Activated CD8-positive, alpha-beta T cell treated with anti-CD3 and anti-CD28 coated beads for 36 hours (primary cell): ENCODE measurements around the gene CNRIP1. TPM values are rescaled to one million over a fixed set of nuclear protein-coding genes. Genes with fewer than 3 reads are reported as not detected.
"Not testable (repeated sequence)": the region's sequence is repeated elsewhere in the genome, so short reads cannot be mapped to it uniquely, and the experiment has no call there.

ENCODE experiments used
- ATAC-seq: fragments of 200-7000 bp; cut with Tn5 transposase; one replicate; pipeline ENCODE4 v1.10.0; 2021; ENCODE audit warnings: mild to moderate bottlenecking, moderate library complexity
- CTCF ChIA-PET: fragments of 350-600 bp; sonication (Branson Sonifier 250); formaldehyde crosslinking; loops from one replicate; lab custom pipeline; 2021; ENCODE audit warnings: antibody characterized with exemption; lab: Charles Lee
- POLR2A ChIA-PET: fragments of 350-600 bp; sonication (Branson Sonifier 250); formaldehyde crosslinking; loops from one replicate; lab custom pipeline; 2021; ENCODE audit warnings: antibody characterized with exemption; lab: Charles Lee
- DNase-seq: peaks from one replicate; pipeline ENCODE4 v3.0.0-alpha.2; 2020
- H3K27ac Mint-ChIP-seq: one replicate; pipeline ENCODE4 v1.8.0; 2021; ENCODE audit warnings: mild to moderate bottlenecking, mixed read lengths
- H3K27me3 Mint-ChIP-seq: one replicate; pipeline ENCODE4 v1.8.0; 2021; ENCODE audit warnings: mixed read lengths
- H3K36me3 Mint-ChIP-seq: one replicate; pipeline ENCODE4 v1.8.0; 2021; ENCODE audit warnings: low read depth, mixed read lengths
- H3K4me1 Mint-ChIP-seq: one replicate; pipeline ENCODE4 v1.8.0; 2021; ENCODE audit warnings: low read depth, mixed read lengths
- H3K4me3 Mint-ChIP-seq: one replicate; pipeline ENCODE4 v1.8.0; 2021; ENCODE audit warnings: mild to moderate bottlenecking, moderate library complexity, mixed read lengths
- H3K9me3 Mint-ChIP-seq: one replicate; pipeline ENCODE4 v1.8.0; 2021; ENCODE audit warnings: mixed read lengths
- intact Hi-C: fragments of 100-400 bp; cut with micrococcal nuclease; formaldehyde crosslinking; loops from one replicate; pipeline ENCODE4 v1.10.0; 2022
- total RNA-seq, 2 experiments: library from RNA; stranded (reverse); gene quantifications; one replicate each; pipeline ENCODE4 v1.2.3, GENCODE V29; 2021
- TF ChIP-seq, protein P1 (sequence below): fragments of 200-600 bp; IDR thresholded peaks from one replicate; pipeline ENCODE4 v1.8.0; 2022; ENCODE audit warnings: antibody characterized with exemption, mild to moderate bottlenecking

The CNRIP1 gene
- total RNA-seq, 2 experiments from 2014 or later: not detected

DNA sequence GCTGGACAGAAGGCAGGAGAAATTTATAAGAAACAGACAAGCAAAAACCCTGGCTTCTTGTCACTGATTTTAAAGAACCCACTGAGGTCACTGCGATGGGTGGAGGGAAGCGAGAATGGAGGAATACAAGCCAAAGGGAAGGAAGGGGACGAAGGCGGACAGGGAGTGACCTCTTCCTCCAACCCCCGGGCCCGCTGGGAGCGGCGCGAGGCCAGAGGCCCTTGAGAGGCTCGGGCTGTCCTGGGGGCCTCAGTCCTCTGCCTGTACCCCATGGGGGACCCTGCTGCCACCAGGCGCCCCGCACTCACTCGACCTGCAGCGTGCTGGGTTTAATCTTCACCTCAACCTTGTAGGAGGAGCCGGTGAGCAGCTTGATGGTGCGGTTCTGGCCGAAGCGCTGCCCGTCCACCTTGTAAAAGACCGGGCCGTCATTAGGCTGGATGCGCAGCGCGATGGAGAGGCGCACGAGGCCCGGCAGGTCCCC, 793 bp downstream of the CNRIP1 start:
- DNase-seq: no peak
- H3K9me3 Mint-ChIP-seq: peaks cover under 1% of the 10 kb centered on the region
- H3K27ac Mint-ChIP-seq: no peak overlapping the region
- intact Hi-C loops: no loop called here
- H3K36me3 Mint-ChIP-seq: no peaks in the 10 kb centered on the region
- no peak for ATAC-seq
- TF ChIP-seq, protein P1, sequence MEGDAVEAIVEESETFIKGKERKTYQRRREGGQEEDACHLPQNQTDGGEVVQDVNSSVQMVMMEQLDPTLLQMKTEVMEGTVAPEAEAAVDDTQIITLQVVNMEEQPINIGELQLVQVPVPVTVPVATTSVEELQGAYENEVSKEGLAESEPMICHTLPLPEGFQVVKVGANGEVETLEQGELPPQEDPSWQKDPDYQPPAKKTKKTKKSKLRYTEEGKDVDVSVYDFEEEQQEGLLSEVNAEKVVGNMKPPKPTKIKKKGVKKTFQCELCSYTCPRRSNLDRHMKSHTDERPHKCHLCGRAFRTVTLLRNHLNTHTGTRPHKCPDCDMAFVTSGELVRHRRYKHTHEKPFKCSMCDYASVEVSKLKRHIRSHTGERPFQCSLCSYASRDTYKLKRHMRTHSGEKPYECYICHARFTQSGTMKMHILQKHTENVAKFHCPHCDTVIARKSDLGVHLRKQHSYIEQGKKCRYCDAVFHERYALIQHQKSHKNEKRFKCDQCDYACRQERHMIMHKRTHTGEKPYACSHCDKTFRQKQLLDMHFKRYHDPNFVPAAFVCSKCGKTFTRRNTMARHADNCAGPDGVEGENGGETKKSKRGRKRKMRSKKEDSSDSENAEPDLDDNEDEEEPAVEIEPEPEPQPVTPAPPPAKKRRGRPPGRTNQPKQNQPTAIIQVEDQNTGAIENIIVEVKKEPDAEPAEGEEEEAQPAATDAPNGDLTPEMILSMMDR: no peak
- CTCF ChIA-PET: interaction anchor here (0.8 to 2.0 kb wide), 2 partner anchors 123 to 197 kb away, joined by 3 to 5 read pairs; no protein-coding TSS in a partner anchor
- H3K27me3 Mint-ChIP-seq: peaks cover 50% of the 10 kb centered on the region
- peak overlapping the region; percentile 39 for H3K4me3 Mint-ChIP-seq
- H3K4me1 Mint-ChIP-seq: peaks cover 8% of the 10 kb centered on the region
- POLR2A ChIA-PET: no interaction called here

DNA sequence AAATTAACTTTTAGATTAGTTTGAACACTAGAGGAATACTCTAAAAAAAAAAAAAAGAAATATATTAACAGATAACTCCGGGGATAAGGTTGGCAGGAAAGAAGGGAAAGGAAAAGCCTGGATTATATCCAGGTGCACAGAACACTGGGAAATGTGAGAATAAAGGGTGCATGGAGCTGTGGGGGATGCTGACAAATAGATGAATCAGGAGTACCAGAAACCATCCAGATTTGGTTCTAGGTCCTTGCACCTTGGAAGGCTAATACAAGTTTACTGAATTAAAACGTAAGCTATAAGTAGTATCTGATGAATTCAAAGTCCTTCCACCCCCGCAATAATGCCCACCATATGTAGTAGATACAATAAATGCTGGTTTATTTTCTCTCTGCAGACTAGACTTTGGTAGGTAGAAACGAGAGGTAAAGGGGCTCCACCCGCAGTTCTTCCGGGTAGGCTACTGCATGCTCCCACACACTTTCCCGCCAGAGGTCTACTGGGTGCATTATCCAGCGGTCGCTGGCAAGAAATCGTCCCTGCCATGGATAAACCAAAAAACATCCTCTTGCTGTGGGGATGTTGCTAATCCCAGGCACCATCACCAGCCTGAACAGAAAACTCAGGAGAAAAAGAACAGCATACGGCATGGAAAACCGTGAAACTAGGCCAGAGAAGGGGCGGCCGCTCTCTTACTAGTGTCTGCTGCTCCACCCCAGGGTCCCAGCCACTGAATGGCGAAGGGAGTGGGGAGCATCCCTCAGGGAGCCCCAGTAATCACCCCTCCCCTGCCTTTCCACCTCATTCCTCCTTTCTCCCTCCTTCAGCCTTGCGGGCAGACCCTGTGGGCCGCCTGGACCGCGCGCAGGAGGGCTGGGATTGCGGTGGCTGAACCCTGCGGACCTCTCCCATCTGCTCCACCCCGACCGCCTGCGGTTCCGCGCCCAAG, 1.5 kb downstream of the CNRIP1 start:
- Mint-ChIP-seq H3K9me3 (peaks cover 2% of the 10 kb centered on the region), H3K27ac (no peak overlapping the region), H3K36me3 (no peaks in the 10 kb centered on the region), H3K4me1 (peaks cover 8% of the 10 kb centered on the region), H3K27me3 (peaks cover 48% of the 10 kb centered on the region), H3K4me3 (peak overlapping the region; percentile 39)
- ATAC-seq (no peak), DNase-seq (no peak)
- intact Hi-C loops: no loop called here
- POLR2A ChIA-PET: interaction anchor here (0.8 to 1.2 kb wide), 2 partner anchors 20 to 28 kb away, joined by 3 read pairs; no protein-coding TSS in a partner anchor
- TF ChIP-seq, protein P1: no peak
- CTCF ChIA-PET: no interaction called here

DNA sequence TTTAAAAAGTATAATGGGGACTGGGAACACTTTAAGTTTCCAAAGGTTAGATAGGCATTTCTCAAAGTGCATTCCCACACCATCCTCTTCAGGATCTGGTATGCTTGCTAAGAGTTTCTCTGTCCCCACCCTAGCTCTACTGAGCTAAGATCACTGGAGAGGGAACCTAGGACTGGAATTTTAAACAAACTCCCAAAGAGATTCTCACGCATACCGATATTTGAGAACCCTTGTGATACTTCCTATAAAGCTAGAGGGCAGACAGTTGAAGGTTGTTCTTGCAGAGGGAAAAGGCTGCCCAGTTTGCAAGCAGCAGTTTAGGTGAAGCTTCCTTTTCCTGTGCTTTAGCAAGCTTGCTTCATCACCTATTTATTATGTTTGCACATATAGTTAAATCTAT, 3.6 kb downstream of the CNRIP1 start:
- ChIA-PET CTCF (interaction anchor here (0.9 kb wide), 1 partner anchor 27 kb away, joined by 4 read pairs; no protein-coding TSS in a partner anchor), POLR2A (no interaction called here)
- peaks cover 8% of the 10 kb centered on the region for H3K4me1 Mint-ChIP-seq
- intact Hi-C loops: no loop called here
- no peak for ATAC-seq
- H3K9me3 Mint-ChIP-seq: peaks cover 2% of the 10 kb centered on the region
- TF ChIP-seq, protein P1: no peak
- no peaks in the 10 kb centered on the region for H3K36me3 Mint-ChIP-seq
- no peak overlapping the region for H3K27ac Mint-ChIP-seq
- H3K4me3 Mint-ChIP-seq: no peak overlapping the region
- DNase-seq: no peak
- peaks cover 38% of the 10 kb centered on the region for H3K27me3 Mint-ChIP-seq

DNA sequence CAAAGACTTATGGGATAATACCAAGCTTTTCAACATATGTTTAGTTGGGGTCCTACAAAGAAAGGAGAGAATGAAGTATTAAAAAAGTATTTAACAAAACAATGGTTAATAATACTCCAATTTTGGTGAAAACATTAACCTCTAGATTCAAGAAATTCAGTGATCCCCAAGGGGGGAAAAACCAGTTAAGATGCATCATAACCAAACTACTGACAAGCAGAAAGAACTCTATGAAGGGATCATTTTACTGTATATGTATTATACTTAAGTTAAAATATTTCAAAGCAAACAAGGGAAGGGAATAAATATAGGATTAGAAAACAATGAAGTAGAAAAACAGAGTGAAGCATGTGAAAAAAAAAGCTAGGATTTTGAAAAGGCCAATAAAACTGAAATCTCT, 8.7 kb downstream of the CNRIP1 start:
- H3K27me3 Mint-ChIP-seq: peaks cover 7% of the 10 kb centered on the region
- no peaks in the 10 kb centered on the region for H3K4me1 Mint-ChIP-seq
- DNase-seq: no peak
- H3K4me3 Mint-ChIP-seq: no peak overlapping the region
- POLR2A ChIA-PET: no interaction called here
- H3K36me3 Mint-ChIP-seq: no peaks in the 10 kb centered on the region
- ATAC-seq: no peak
- intact Hi-C loops: no loop called here
- CTCF ChIA-PET: interaction anchor here (2.8 kb wide), 1 partner anchor 18 kb away, joined by 9 read pairs; no protein-coding TSS in a partner anchor
- TF ChIP-seq, protein P1: no peak
- peaks cover 2% of the 10 kb centered on the region for H3K9me3 Mint-ChIP-seq
- H3K27ac Mint-ChIP-seq: no peak overlapping the region

DNA sequence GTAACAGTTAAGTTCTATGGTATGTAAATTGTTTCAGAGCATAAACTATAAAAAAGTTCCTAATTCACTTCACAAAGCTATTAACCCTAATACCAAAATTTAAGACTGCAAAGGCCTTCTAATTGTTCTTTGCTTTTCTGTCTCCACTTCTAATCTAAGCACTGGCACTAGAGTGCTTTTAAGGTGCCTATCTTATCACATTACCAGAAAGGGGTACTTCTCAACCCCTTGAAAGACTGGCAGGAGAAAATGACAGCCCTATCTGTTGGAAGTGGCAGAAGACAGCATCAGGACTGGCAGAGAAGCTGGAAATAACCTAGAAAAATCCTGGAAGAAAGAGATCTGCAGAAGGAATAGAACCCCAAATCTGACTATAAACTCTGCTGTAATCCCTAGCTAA, 10.3 kb downstream of the CNRIP1 start:
- Mint-ChIP-seq H3K27ac (no peak overlapping the region), H3K4me3 (no peak overlapping the region), H3K9me3 (peaks cover 2% of the 10 kb centered on the region), H3K4me1 (no peaks in the 10 kb centered on the region), H3K36me3 (no peaks in the 10 kb centered on the region), H3K27me3 (peaks cover 7% of the 10 kb centered on the region)
- TF ChIP-seq, protein P1: no peak
- POLR2A ChIA-PET: no interaction called here
- CTCF ChIA-PET: interaction anchor here (1.3 to 2.8 kb wide), 4 partner anchors 16 to 188 kb away, joined by 3 to 9 read pairs (median 6); no protein-coding TSS in a partner anchor
- intact Hi-C loops: no loop called here
- DNase-seq (no peak), ATAC-seq (no peak)

DNA sequence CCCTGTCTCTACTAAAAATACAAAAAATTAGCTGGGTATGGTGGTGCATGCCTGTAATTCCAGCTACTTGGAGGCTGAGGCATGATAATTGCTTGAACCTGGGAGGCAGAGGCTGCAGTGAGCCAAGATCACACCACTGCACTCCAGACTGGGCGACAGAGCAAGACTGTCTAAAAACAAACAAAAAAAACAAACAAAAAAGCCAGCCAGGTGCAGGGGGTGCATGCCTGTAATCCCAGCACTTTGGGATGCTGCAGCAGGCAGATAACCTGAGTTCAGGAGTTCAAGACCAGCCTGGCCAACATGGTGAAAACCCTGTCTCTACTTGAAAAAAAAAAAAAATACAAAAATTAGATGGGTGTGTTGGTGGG, 15.9 kb downstream of the CNRIP1 start:
- ATAC-seq, intact Hi-C loops, H3K4me1 Mint-ChIP-seq, H3K27ac Mint-ChIP-seq, DNase-seq, H3K4me3 Mint-ChIP-seq, POLR2A ChIA-PET, H3K36me3 Mint-ChIP-seq, H3K9me3 Mint-ChIP-seq, H3K27me3 Mint-ChIP-seq: not testable (repeated sequence)
- CTCF ChIA-PET: interaction anchor here (1.3 to 4.7 kb wide), 4 partner anchors 10 to 140 kb away, joined by 3 to 20 read pairs (median 5); no protein-coding TSS in a partner anchor
